GM12892 (cell line): Measurements from ENCODE around the gene OPCML.

Experiments
- POLR2A ChIP-seq: IDR thresholded peaks from 2 replicates; pipeline ENCODE4 v1.6.1; 2011; ENCODE audit warnings: low read depth, low read length, control low read depth
- POLR2AphosphoS5 ChIP-seq: IDR thresholded peaks from 2 replicates; pipeline ENCODE4 v1.6.1; 2011; ENCODE audit warnings: low read depth, low read length, control low read depth
- TAF1 ChIP-seq: IDR thresholded peaks from 2 replicates; pipeline ENCODE4 v1.6.1; 2011; ENCODE audit warnings: low read depth, mild to moderate bottlenecking, control low read depth, low read length, borderline replicate concordance

- no peak for TF ChIP-seq TAF1
- TF ChIP-seq POLR2AphosphoS5: no peak
- TF ChIP-seq POLR2A: no peak
Observed at GRCh38 chr11:132983641-132983978, 548.7 kb downstream of the OPCML start.
